ES-I3 (cell line): Measurements from ENCODE around the gene DZIP1L.

Experiments used
- H3K36me3 ChIP-seq: 2 replicates; pipeline ENCODE4 v1.6.1; 2013; ENCODE audit warnings: mild to moderate bottlenecking, low read length, control low read depth, moderate library complexity; ENCODE audit not compliant: insufficient read depth
- H3K4me1 ChIP-seq: 2 replicates; pipeline ENCODE4 v1.6.1; 2013; ENCODE audit warnings: mild to moderate bottlenecking, control low read depth, low read length; ENCODE audit not compliant: insufficient read depth
- H3K9ac ChIP-seq: 2 replicates; pipeline ENCODE4 v1.6.1; 2013; ENCODE audit warnings: low read depth, mild to moderate bottlenecking, low read length, moderate library complexity
- H3K9me3 ChIP-seq: 2 replicates; pipeline ENCODE4 v1.6.1; 2013; ENCODE audit warnings: mild to moderate bottlenecking, low read length, moderate library complexity; ENCODE audit not compliant: control insufficient read depth, insufficient read depth

DZIP1L gene

GRCh38 chr3:138049157-138049919 is 66.1 kb downstream of the DZIP1L start:
- no peaks in the 10 kb centered on the region for H3K9me3 ChIP-seq
- H3K36me3 ChIP-seq: no peaks in the 10 kb centered on the region
- no peak overlapping the region for H3K9ac ChIP-seq
- H3K4me1 ChIP-seq: peaks cover 15% of the 10 kb centered on the region

GRCh38 chr3:138047596-138048158 is 67.7 kb downstream of the DZIP1L start:
- peaks cover 15% of the 10 kb centered on the region for H3K4me1 ChIP-seq
- H3K36me3 ChIP-seq: no peaks in the 10 kb centered on the region
- no peak overlapping the region for H3K9ac ChIP-seq
- H3K9me3 ChIP-seq: no peaks in the 10 kb centered on the region

DNA sequence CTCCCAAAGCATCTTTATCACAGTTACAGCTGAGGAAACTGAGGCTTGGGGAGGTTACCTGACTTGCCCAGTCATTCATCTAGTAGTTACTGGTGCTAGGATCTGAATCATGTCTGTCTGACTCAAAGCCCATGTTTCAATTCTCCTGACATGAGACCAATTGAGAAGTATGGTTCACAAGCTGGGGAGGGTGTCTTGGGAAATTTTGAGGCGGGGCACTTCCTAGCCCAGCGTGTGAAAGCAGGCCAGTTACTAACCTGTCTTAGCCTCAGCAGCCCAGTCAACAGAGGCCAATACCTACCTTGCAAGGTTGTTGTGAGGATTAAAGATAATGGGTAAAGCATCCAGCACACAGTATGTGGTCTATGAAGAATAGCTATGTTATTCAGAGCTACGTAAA is 68.5 kb downstream of the DZIP1L start:
- Histone ChIP-seq H3K4me1 (peaks cover 15% of the 10 kb centered on the region), H3K9me3 (no peaks in the 10 kb centered on the region), H3K36me3 (no peaks in the 10 kb centered on the region), H3K9ac (no peak overlapping the region)

- Histone ChIP-seq H3K4me1 (peaks cover 15% of the 10 kb centered on the region), H3K36me3 (no peaks in the 10 kb centered on the region), H3K9ac (no peak overlapping the region)
Measured at GRCh38 chr3:138046085-138046484, 69.3 kb downstream of the DZIP1L start.

GRCh38 chr3:138043266-138044029 is 72.0 kb downstream of the DZIP1L start:
- H3K9ac ChIP-seq: no peak overlapping the region
- H3K9me3 ChIP-seq: no peaks in the 10 kb centered on the region
- H3K4me1 ChIP-seq: peaks cover 15% of the 10 kb centered on the region
- H3K36me3 ChIP-seq: no peaks in the 10 kb centered on the region

More at GRCh38 chr3:138046085-138046484, 69.3 kb downstream of the DZIP1L start:
- H3K9me3 ChIP-seq: no peaks in the 10 kb centered on the region

DNA sequence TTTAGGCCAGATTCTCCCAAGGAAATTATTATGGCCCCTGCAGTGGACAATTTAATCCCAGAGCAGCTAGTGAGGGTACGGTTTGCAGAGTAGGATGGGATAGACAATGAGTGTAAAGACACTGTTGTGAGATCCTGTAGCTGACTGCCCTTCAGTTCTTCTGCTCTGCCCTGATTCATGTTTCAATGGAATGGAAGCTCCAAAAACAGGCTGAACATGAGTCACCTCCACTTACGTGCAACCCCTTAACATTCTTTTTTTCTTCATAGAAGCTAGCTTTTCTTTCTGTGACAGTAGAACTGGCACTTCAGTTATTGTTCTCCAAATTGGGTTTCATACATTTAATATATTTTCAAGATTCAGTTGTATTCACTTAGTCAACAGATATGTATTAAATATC is 73.4 kb downstream of the DZIP1L start:
- Histone ChIP-seq H3K36me3 (no peaks in the 10 kb centered on the region), H3K9ac (no peak overlapping the region), H3K9me3 (no peaks in the 10 kb centered on the region), H3K4me1 (peaks cover 7% of the 10 kb centered on the region)

DNA sequence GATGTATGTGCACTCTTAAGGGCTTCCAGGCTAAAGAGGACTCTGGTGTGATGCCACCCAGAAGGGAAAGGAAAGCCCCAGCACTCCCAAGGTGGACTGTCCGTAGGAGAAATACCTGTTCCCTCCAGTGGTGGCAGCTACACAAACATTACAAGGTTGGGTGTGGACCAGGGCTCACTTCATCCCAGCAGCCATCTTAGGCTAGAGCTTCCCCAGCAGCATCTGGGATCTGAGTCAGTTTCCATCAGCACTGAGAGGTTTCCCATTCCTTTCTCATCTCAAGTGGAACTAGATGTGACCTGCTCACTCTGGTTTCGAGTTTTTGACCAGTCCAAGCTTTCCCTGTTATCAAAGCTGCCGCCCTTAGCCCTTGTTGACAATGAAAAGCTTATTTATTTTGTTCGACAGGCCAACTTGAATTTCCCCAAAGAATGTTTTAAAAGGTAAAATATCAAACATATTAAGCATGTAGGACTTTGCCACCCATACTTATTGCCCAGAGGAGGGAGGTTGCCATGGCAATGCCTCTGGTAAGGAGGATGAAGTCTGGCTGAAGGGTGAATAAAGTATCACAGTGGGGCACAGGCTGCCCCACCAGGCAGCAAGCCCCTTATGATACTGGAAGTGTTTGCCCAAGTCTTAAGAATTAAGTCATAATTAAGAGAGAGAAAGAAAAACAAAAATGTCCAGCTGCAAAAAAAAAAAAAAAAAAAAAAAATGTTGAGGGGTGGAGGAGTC is 76.5 kb downstream of the DZIP1L start:
- H3K9me3 ChIP-seq: no peaks in the 10 kb centered on the region
- no peaks in the 10 kb centered on the region for H3K36me3 ChIP-seq
- H3K9ac ChIP-seq: no peak overlapping the region
- no peaks in the 10 kb centered on the region; the same call in 1 of the 2 replicates for H3K4me1 ChIP-seq

DNA sequence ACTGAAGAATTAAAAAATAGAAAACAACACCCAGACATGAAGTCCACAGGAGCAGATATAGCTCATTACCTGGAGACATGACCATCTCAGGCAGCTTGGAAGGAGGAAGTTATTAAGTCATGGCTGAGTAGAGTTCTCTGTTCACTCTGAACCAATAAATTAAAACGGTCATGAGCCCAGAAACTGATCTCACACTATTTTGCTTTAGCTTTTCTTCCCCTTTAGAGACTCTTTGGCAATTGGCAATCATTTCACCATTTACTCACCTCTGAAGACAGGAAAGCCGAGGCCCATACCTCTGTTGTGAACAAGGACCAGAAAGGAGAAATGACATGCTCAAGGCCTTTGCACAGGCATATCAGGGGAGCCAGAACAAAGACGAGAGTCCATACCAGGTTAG is 78.8 kb downstream of the DZIP1L start:
- Histone ChIP-seq H3K9ac (no peak overlapping the region), H3K9me3 (no peaks in the 10 kb centered on the region), H3K4me1 (no peaks in the 10 kb centered on the region; the same call in 1 of the 2 replicates)

GRCh38 chr3:138034918-138035317 is 80.5 kb downstream of the DZIP1L start:
- H3K9ac ChIP-seq: no peak overlapping the region
- no peaks in the 10 kb centered on the region for H3K9me3 ChIP-seq
- H3K4me1 ChIP-seq: no peaks in the 10 kb centered on the region; the same call in 1 of the 2 replicates
- H3K36me3 ChIP-seq: no peaks in the 10 kb centered on the region

More for the DNA sequence above, 78.8 kb downstream of the DZIP1L start:
- no peaks in the 10 kb centered on the region for H3K36me3 ChIP-seq

GRCh38 chr3:138033202-138033691 is 82.2 kb downstream of the DZIP1L start:
- Histone ChIP-seq H3K9me3 (no peaks in the 10 kb centered on the region), H3K4me1 (no peaks in the 10 kb centered on the region; the same call in 1 of the 2 replicates), H3K9ac (no peak overlapping the region), H3K36me3 (no peaks in the 10 kb centered on the region)

GRCh38 chr3:138032567-138032966 is 82.8 kb downstream of the DZIP1L start:
- Histone ChIP-seq H3K36me3 (no peaks in the 10 kb centered on the region), H3K4me1 (no peaks in the 10 kb centered on the region; the same call in 1 of the 2 replicates), H3K9me3 (no peaks in the 10 kb centered on the region), H3K9ac (no peak overlapping the region)

GRCh38 chr3:138031536-138031935 is 83.9 kb downstream of the DZIP1L start:
- no peaks in the 10 kb centered on the region; the same call in 1 of the 2 replicates for H3K4me1 ChIP-seq
- H3K9ac ChIP-seq: no peak overlapping the region
- H3K9me3 ChIP-seq: no peaks in the 10 kb centered on the region
- no peaks in the 10 kb centered on the region for H3K36me3 ChIP-seq

GRCh38 chr3:138030734-138031280 is 84.6 kb downstream of the DZIP1L start:
- Histone ChIP-seq H3K9ac (no peak overlapping the region), H3K9me3 (no peaks in the 10 kb centered on the region), H3K4me1 (no peaks in the 10 kb centered on the region; the same call in 1 of the 2 replicates), H3K36me3 (no peaks in the 10 kb centered on the region)

- Histone ChIP-seq H3K9me3 (no peaks in the 10 kb centered on the region), H3K4me1 (no peaks in the 10 kb centered on the region), H3K9ac (no peak overlapping the region), H3K36me3 (no peaks in the 10 kb centered on the region)
Measured at GRCh38 chr3:138027821-138028220, 87.6 kb downstream of the DZIP1L start.
